HepG2 (cell line): ENCODE results near the gene ENPP1. TPM values are rescaled to one million over a fixed set of nuclear protein-coding genes. Genes with fewer than 3 reads are reported as not detected.

ENCODE experiments used
- ATF3 ChIP-seq: sonication (generic); formaldehyde crosslinking; IDR thresholded peaks from 2 replicates; pipeline ENCODE4 v1.4.0; 2020; ENCODE audit warnings: missing genetic modification reagents
- CENPT ChIP-seq: sonication (generic); formaldehyde crosslinking; IDR thresholded peaks from 2 replicates; pipeline ENCODE4 v1.8.0; 2022; ENCODE audit warnings: low read depth, mild to moderate bottlenecking, moderate library complexity, missing genetic modification reagents
- FLYWCH1 ChIP-seq: sonication (generic); formaldehyde crosslinking; IDR thresholded peaks from 2 replicates; pipeline ENCODE4 v1.8.1; 2023; ENCODE audit warnings: mild to moderate bottlenecking, missing genetic modification reagents
- HNF1A ChIP-seq, 2 experiments: sonication (generic) in 1 of 2; formaldehyde crosslinking in 1 of 2; IDR thresholded peaks; 2 replicates each; pipeline versions ENCODE4 v1.4.0 to v1.6.1; 2016 to 2020; ENCODE audit warnings: borderline replicate concordance in 1 of 2, low read depth in 1 of 2, mild to moderate bottlenecking in 1 of 2, missing genetic modification reagents in 1 of 2
- HNRNPK ChIP-seq: fragments of 200-400 bp; formaldehyde crosslinking; IDR thresholded peaks from 2 replicates; pipeline ENCODE4 v1.6.1; 2018; ENCODE audit warnings: low read length, low read depth, moderate library complexity, mild to moderate bottlenecking; ENCODE audit not compliant: poor library complexity, severe bottlenecking
- MED1 ChIP-seq: sonication (generic); formaldehyde crosslinking; IDR thresholded peaks from 2 replicates; pipeline ENCODE4 v1.4.0; 2020; ENCODE audit warnings: missing genetic modification reagents
- RERE ChIP-seq: IDR thresholded peaks from 2 replicates; pipeline ENCODE4 v1.6.1; 2016; ENCODE audit warnings: low read depth, missing genetic modification reagents, missing compliant biosample characterization
- RFXAP ChIP-seq: sonication (generic); formaldehyde crosslinking; IDR thresholded peaks from 2 replicates; pipeline ENCODE4 v1.4.0; 2020; ENCODE audit warnings: missing genetic modification reagents, borderline replicate concordance
- RXRA ChIP-seq: sonication (generic); formaldehyde crosslinking; IDR thresholded peaks from 2 replicates; pipeline ENCODE4 v1.5.1; 2020; ENCODE audit warnings: missing genetic modification reagents
- SRSF9 ChIP-seq: fragments of 200-400 bp; formaldehyde crosslinking; IDR thresholded peaks from 2 replicates; pipeline ENCODE4 v1.6.1; 2018; ENCODE audit warnings: borderline replicate concordance, mild to moderate bottlenecking, low read depth, low read length; ENCODE audit not compliant: insufficient read depth, poor library complexity, severe bottlenecking
- TFDP1 ChIP-seq: IDR thresholded peaks from 2 replicates; pipeline ENCODE4 v1.6.1; 2016; ENCODE audit warnings: missing compliant biosample characterization, missing genetic modification reagents, borderline replicate concordance
- THAP7 ChIP-seq: sonication (generic); formaldehyde crosslinking; IDR thresholded peaks from 2 replicates; pipeline ENCODE4 v1.8.1; 2023; ENCODE audit warnings: mild to moderate bottlenecking, missing genetic modification reagents
- ZBTB42 ChIP-seq: sonication (generic); formaldehyde crosslinking; IDR thresholded peaks from 2 replicates; pipeline ENCODE4 v1.5.0; 2020; ENCODE audit warnings: mild to moderate bottlenecking, missing genetic modification reagents
- ZNF205 ChIP-seq: IDR thresholded peaks from 2 replicates; pipeline ENCODE4 v1.6.1; 2018; ENCODE audit warnings: missing biosample characterization, missing genetic modification reagents
- ZNF232 ChIP-seq: sonication (generic); formaldehyde crosslinking; IDR thresholded peaks from 2 replicates; pipeline ENCODE4 v1.4.0; 2020; ENCODE audit warnings: missing genetic modification reagents, borderline replicate concordance
- ZNF816 ChIP-seq: sonication (generic); formaldehyde crosslinking; IDR thresholded peaks from 2 replicates; pipeline ENCODE4 v1.8.0; 2022; ENCODE audit warnings: missing genetic modification reagents, mild to moderate bottlenecking, borderline replicate concordance
- polyA plus RNA-seq, 8 experiments: library from polyadenylated mRNA; depleted of rRNA in 3 of 8; stranded (reverse) in 7 of 8; unstranded in 1 of 8; fragments of >200 nt; fragmentation: Illumina TruSeq in 4 of 8; extraction: Trizol in 4 of 8; gene quantifications; 2 replicates each; pipeline versions ENCODE4 v1.2.1 to v1.2.3, GENCODE V29; 2011 to 2016; ENCODE audit warnings: low read depth in 4 of 8, missing spikeins in 1 of 8, mixed read lengths in 1 of 8; ENCODE audit not compliant: insufficient read depth in 1 of 8
- total RNA-seq, 5 experiments: library from RNA; depleted of rRNA; stranded (reverse); fragments of >200 nt; fragmentation: Illumina TruSeq; extraction: Trizol; gene quantifications; 2 replicates each; pipeline ENCODE4 v1.2.3, GENCODE V29; 2016; ENCODE audit warnings: low read depth in 1 of 5

ENPP1 gene
- total and polyA plus RNA-seq, 2 of the 13 experiments (the other 11 are each of a cell fraction or from before 2014, with no cell fraction given): 56.5 to 160 TPM

GRCh38 chr6:131914967-131915751 is 107.3 kb downstream of the ENPP1 start (continued):
- no peak for TF ChIP-seq HNRNPK
- TF ChIP-seq SRSF9: no peak
- TF ChIP-seq ATF3 (CRISPR knock-in tag): no peak
- TF ChIP-seq HNF1A (IDR thresholded peaks at IDR 0.05; ENCODE audit: low read depth): no peak
- TF ChIP-seq HNF1A (CRISPR knock-in tag; IDR thresholded peaks at IDR 0.05; ENCODE audit: borderline replicate concordance): no peak
- no peak for TF ChIP-seq ZNF232 (CRISPR knock-in tag)
- TF ChIP-seq ZBTB42 (CRISPR knock-in tag): no peak
- TF ChIP-seq ZNF816 (CRISPR knock-in tag): no peak
- 0 out of 2 replicates have a peak, but pooled peaks have one; percentile 35 for TF ChIP-seq ZNF205 (CRISPR knock-in tag)
- TF ChIP-seq CENPT (CRISPR knock-in tag): no peak
- TF ChIP-seq RXRA: no peak
- TF ChIP-seq TFDP1 (CRISPR knock-in tag): no peak
- TF ChIP-seq FLYWCH1 (CRISPR knock-in tag): no peak
- peak; percentile 16; the same call in 1 of the 2 replicates for TF ChIP-seq MED1
- no peak for TF ChIP-seq RERE (CRISPR knock-in tag)
- peak; percentile 33; the same call in 1 of the 2 replicates for TF ChIP-seq RFXAP (CRISPR knock-in tag)
- TF ChIP-seq THAP7 (CRISPR knock-in tag): no peak
